Activated CD4-positive, alpha-beta T cell treated with anti-CD3 and anti-CD28 coated beads, Interleukin-2, amount 10 ng/mL, durations not matched to agents 7 days and 5 days (primary cell): ENCODE measurements around the gene SPATA25. TPM values are rescaled to one million over a fixed set of nuclear protein-coding genes. Genes with fewer than 3 reads are reported as not detected.
"Not testable (repeated sequence)": the region's sequence is repeated elsewhere in the genome, so short reads cannot be mapped to it uniquely, and the experiment has no call there.

Experiments used
- CTCF ChIA-PET: fragments of 350-600 bp; sonication (Branson Sonifier 250); formaldehyde crosslinking; loops from one replicate; lab custom pipeline; 2021; ENCODE audit warnings: antibody characterized with exemption; lab: Charles Lee
- POLR2A ChIA-PET: fragments of 350-600 bp; sonication (Branson Sonifier 250); formaldehyde crosslinking; loops from one replicate; lab custom pipeline; 2021; ENCODE audit warnings: antibody characterized with exemption; lab: Charles Lee
- DNase-seq: peaks from one replicate; pipeline ENCODE4 v3.0.0-alpha.2; 2020
- H3K27ac Mint-ChIP-seq: one replicate; pipeline ENCODE4 v1.8.0; 2021; ENCODE audit warnings: mild to moderate bottlenecking, moderate library complexity, mixed read lengths
- H3K27me3 Mint-ChIP-seq: one replicate; pipeline ENCODE4 v1.8.0; 2021; ENCODE audit warnings: mixed read lengths
- H3K36me3 Mint-ChIP-seq: one replicate; pipeline ENCODE4 v1.8.0; 2021; ENCODE audit warnings: low read depth, mixed read lengths
- H3K4me1 Mint-ChIP-seq: one replicate; pipeline ENCODE4 v1.8.0; 2021; ENCODE audit warnings: mixed read lengths
- H3K4me3 Mint-ChIP-seq: one replicate; pipeline ENCODE4 v1.8.0; 2021; ENCODE audit warnings: mild to moderate bottlenecking, moderate library complexity, mixed read lengths
- H3K9me3 Mint-ChIP-seq: one replicate; pipeline ENCODE4 v1.8.0; 2021; ENCODE audit warnings: mixed read lengths
- total RNA-seq, 2 experiments: library from RNA; stranded (reverse); gene quantifications; one replicate each; pipeline ENCODE4 v1.2.3, GENCODE V29; 2021

The SPATA25 gene, protein sequence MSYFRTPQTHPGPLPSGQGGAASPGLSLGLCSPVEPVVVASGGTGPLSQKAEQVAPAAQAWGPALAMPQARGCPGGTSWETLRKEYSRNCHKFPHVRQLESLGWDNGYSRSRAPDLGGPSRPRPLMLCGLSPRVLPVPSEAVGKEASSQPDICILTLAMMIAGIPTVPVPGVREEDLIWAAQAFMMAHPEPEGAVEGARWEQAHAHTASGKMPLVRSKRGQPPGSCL
- total RNA-seq: under 1 TPM; 0.56 to 0.84 TPM

DNA sequence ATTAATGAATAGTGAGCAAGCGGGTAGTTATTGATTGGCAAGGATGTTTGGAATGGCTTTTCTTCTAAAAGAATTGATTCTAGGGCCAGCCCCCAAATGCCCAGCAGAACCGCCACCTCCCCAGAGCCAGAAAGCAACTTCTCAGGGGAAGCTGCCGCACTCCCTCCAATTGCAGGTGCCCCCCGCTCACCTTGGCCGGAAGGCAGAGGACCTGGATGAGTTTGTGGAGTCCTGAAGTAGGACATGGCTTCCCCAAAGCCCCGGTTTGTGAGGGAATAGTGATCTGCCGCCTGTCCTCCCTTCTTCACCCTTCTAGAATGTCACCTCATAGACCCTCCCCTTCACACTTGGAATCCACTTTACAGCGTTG is at the start of gene SPATA25:
SPATA25 (minus strand) TSS at position 277 of the 370 bp plus-strand sequence; CDS start at position 245, 32 bp downstream.
- CTCF ChIA-PET: interaction anchor here (0.7 to 1.2 kb wide), 2 partner anchors 19 to 46 kb away, joined by 3 to 4 read pairs; no protein-coding TSS in a partner anchor
- no peak within 1 kb of the TSS for H3K4me3 Mint-ChIP-seq
- no peak within 1 kb of the TSS for H3K27ac Mint-ChIP-seq
- H3K9me3 Mint-ChIP-seq: no peaks in the 10 kb centered on the region
- H3K27me3 Mint-ChIP-seq: no peaks in the 10 kb centered on the region
- POLR2A ChIA-PET: no interaction called here
- peaks cover 49% of the 10 kb centered on the region for H3K4me1 Mint-ChIP-seq
- no peak for DNase-seq
- H3K36me3 Mint-ChIP-seq: peaks cover 24% of the 10 kb centered on the region

DNA sequence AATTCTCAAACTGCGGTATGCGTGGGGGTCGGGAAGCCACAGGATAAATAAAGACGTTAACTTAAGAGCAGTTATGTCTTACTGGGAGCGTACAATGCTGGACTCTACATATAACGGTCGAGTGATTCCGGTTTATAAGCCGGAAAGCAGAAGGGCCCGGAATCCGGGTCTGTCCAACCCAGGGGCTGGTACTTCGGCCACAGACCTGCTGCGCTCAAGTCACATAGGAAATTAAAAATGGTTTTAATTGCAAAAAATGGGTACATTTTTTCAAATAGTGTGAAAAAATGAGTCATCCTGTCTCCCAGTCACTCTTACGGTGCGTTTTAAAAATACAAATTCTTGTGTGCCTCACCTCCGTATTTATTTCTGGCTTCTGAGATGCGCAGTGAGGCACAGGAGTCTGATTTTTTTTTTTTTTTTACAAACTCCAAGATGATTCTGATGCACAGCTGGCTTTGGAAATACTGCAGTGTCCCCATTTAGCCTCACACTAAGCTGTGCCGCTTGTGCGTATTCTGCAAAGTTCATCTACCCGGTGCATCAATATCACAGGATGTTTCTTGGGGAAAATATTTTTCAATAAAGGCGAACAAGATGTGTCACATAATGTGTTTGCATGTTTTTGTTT is 48.1 kb upstream of the SPATA25 start:
- no peaks in the 10 kb centered on the region for H3K9me3 Mint-ChIP-seq
- no peaks in the 10 kb centered on the region for H3K27me3 Mint-ChIP-seq
- peaks cover 28% of the 10 kb centered on the region for H3K36me3 Mint-ChIP-seq
- peak overlapping the region; percentile 93 for H3K4me3 Mint-ChIP-seq
- peak overlapping the region; percentile 95 for H3K27ac Mint-ChIP-seq
- POLR2A ChIA-PET: interaction anchor here (1.0 kb wide), 1 partner anchor 14 kb away, joined by 4 read pairs; no protein-coding TSS in a partner anchor
- no peak for DNase-seq
- CTCF ChIA-PET: interaction anchor here (0.7 to 3.2 kb wide), 4 partner anchors 8 to 135 kb away, joined by 3 to 14 read pairs (median 6); partner anchors contain the start of gene ZSWIM1
- peaks cover 36% of the 10 kb centered on the region for H3K4me1 Mint-ChIP-seq

DNA sequence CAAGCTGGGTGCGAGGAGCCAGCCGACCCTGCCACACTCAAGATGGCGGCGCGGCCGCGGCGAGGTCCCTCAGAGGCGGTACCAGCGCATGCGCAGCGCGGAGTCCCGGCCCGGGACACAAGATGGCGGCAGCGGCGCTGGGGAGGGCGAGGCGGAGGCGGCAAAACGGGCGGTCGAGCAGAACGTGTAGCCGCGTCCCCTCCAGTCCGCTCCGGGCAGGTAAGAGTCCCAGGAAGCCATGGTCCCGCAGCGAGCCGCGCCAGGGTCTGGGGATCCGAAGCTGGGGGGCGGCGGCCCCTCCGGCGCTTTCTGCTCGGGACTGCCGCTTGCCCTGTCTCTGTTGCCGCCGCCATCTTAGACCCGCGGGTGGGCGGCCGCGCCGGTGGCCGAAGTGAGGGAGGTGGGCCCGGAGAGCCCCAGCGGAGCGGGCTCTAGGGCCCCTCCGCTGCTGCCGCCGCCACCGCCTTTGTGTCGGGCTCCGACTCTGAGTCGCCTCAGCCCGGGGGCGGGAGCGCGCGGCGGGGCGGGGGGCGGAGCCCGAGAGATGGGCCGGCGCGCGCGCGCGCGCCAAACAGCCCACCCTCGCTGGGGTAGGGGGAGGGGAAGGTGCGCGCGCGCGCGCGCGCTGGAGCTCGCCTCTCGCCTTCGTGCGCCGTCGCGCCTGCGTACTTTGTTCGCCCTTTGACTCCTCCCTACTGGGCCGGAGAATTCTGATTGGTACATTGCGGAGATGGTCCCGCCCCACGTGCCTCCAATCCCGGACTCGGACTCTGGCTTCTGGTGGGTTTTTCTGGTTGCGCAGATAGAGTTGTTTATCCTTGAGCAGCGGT is 47.4 kb upstream of the SPATA25 start, which contains the start of gene PCIF1:
PCIF1 (plus strand) TSS at position 98 of the 830 bp plus-strand sequence. CDS start 4,317 bp downstream, outside the sequence.
- CTCF ChIA-PET: interaction anchor here (0.7 to 3.2 kb wide), 9 partner anchors 9 to 397 kb away, joined by 3 to 14 read pairs (median 4); partner anchors contain the start of genes ZNF335 and ZSWIM1

DNA sequence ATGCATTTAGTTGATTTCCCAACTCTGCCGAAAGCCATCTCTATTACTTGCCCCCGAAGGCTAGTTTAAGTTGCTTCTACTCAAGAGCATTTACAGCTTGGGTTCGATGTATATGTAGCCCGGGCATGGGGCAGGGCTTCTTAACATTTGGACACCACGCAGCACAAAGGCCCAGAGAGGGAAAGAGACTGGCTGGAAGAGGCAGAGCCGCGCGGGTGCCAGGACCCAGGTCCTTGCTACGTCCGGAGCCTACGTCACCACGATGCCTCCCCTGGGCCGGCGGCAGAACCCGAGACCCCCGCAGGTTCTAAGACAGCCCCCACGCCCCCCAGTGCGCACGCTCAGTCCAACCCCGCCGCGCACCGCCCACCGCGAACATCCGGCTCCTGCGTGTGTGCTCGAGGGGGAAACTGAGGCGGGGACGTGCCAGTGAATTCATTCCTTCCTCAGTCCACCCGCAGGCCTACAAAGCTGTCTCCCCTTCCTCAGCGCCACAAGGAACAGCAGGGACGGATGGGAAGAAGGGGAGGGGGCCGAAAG is 46.7 kb upstream of the SPATA25 start:
- no peaks in the 10 kb centered on the region for H3K9me3 Mint-ChIP-seq
- peaks cover 16% of the 10 kb centered on the region for H3K36me3 Mint-ChIP-seq
- POLR2A ChIA-PET: interaction anchor here (0.6 to 0.8 kb wide), 2 partner anchors 13 to 43 kb away, joined by 3 to 5 read pairs; partner anchors contain the start of gene NEURL2
- CTCF ChIA-PET: interaction anchor here (0.7 to 3.2 kb wide), 15 partner anchors 9 to 397 kb away, joined by 3 to 14 read pairs (median 4); partner anchors contain the start of genes CTSA, NEURL2, ZNF335 and ZSWIM1
- H3K27ac Mint-ChIP-seq: peak overlapping the region; percentile 97
- peaks cover 36% of the 10 kb centered on the region for H3K4me1 Mint-ChIP-seq
- H3K27me3 Mint-ChIP-seq: no peaks in the 10 kb centered on the region
- no peak for DNase-seq
- H3K4me3 Mint-ChIP-seq: peak overlapping the region; percentile 93

More for the DNA sequence above, 47.4 kb upstream of the SPATA25 start, which contains the start of gene PCIF1:
- Mint-ChIP-seq H3K27me3 (no peaks in the 10 kb centered on the region), H3K4me1 (peaks cover 36% of the 10 kb centered on the region), H3K4me3 (peak within 1 kb of the TSS; percentile 93), H3K27ac (peak within 1 kb of the TSS; percentile 97), H3K36me3 (peaks cover 23% of the 10 kb centered on the region), H3K9me3 (no peaks in the 10 kb centered on the region)
- peak; percentile 98 for DNase-seq
- POLR2A ChIA-PET: interaction anchor here (0.8 to 1.0 kb wide), 2 partner anchors 12 to 15 kb away, joined by 4 to 5 read pairs; no protein-coding TSS in a partner anchor

DNA sequence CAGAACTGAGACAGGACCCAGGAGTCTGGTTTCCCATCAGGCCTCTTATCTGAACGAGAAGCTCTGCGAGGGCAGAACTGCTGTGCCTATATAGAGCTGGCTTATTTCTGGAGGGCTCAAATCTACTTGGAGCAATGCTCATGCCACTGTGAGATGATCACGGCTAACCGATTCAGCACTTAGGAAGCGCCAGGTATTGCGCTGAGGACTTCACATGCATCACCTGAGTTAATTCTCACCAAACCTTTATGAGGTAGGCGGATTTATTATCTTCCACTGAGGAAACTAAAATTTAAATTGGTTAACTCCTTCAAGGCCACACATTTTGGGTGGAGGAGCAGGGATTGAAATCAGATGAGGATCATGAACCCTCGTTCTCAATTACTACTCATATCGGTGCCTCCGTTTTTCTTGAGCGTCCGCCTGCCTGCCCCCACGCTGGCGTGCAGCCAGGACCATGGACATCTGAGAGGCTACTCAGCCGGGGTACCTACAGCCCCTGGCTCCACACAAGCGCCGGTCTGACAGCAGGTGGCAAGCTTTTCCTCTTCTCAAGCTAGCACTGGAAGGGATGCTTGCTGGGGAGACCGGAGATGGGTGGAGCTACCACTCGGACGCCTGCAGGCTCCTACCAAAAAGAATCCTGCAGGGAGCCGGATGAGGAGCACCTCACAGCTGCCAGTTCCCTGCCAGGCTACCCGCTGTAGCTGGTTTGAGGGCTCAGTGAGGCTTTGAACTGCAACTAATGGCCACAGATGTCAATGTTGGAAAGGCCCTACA is 46.0 kb upstream of the SPATA25 start:
- CTCF ChIA-PET: interaction anchor here (0.6 to 3.2 kb wide), 18 partner anchors 8 to 52 kb away, joined by 3 to 14 read pairs (median 4); partner anchors contain the start of genes CTSA, NEURL2, SPATA25 and ZNF335
- peaks cover 15% of the 10 kb centered on the region for H3K36me3 Mint-ChIP-seq
- DNase-seq: peak; percentile 72
- H3K4me3 Mint-ChIP-seq: peak overlapping the region; percentile 93
- POLR2A ChIA-PET: interaction anchor here (0.6 to 0.7 kb wide), 2 partner anchors 24 to 43 kb away, joined by 3 read pairs; partner anchors contain the start of gene NEURL2
- H3K27ac Mint-ChIP-seq: peak overlapping the region; percentile 97
- no peaks in the 10 kb centered on the region for H3K9me3 Mint-ChIP-seq
- H3K27me3 Mint-ChIP-seq: no peaks in the 10 kb centered on the region
- H3K4me1 Mint-ChIP-seq: peaks cover 35% of the 10 kb centered on the region

DNA sequence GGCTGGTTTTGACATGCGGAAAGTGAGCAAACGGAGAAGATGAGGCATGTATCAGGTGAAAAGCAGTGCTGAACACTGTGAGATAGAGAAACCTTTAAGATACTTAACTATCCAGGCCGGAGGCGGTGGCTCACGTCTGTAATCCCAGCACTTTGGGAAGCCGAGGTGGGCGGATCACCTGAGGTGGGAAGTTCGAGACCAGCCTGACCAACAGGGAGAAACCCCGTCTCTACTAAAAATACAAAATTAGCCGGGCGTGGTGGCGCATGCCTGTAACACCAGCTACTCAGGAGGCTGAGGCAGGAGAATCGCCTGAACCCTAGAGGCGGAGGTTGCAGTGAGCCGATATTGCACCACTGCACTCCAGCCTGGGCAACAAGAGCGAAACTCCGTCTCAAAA is 44.3 kb upstream of the SPATA25 start:
- POLR2A ChIA-PET, H3K4me3 Mint-ChIP-seq, CTCF ChIA-PET, H3K9me3 Mint-ChIP-seq, H3K27me3 Mint-ChIP-seq, H3K27ac Mint-ChIP-seq, H3K36me3 Mint-ChIP-seq, DNase-seq: not testable (repeated sequence)
- H3K4me1 Mint-ChIP-seq: peaks cover 17% of the 10 kb centered on the region

DNA sequence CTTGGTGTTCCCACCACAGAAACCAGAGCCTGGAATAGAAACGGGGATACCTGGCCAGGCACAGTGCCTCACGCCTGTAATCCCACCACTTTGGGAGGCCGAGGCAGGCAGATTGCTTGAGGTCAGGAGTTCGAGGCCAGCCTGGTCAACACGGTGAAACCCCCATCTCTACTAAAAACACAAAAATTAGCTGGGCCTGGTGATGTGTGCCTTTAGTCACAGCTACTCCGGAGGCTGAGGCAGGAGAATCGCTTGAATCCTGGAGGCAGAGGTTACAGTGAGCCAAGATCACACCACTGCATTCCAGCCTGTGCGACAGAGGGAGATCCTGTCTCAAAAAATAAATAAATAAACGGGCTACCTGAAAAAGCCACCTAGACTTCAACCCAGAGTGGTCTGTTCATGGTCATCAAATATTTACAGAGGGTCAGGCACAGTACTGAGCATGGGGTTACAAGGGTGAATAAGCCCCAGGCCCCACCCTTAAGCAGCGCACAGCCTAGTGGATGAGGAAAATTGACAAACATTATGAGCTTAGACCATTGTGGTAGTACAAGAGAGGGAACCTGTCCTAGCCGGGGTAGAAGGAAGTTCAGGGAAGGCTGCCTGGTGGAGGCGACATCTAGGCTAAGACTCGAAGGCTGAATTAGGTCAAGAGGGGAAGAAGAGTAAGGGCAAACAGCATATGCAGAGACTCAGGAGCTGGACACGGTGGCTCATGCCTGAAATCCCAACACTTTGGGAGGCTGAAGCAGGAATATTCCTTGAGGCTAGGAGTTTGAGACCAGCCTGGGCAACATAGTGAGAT is 39.9 kb upstream of the SPATA25 start:
- H3K27ac Mint-ChIP-seq: no peak overlapping the region
- POLR2A ChIA-PET: no interaction called here
- CTCF ChIA-PET: interaction anchor here (0.9 to 2.0 kb wide), 5 partner anchors 10 to 103 kb away, joined by 3 to 6 read pairs (median 4); no protein-coding TSS in a partner anchor
- DNase-seq: no peak
- H3K4me3 Mint-ChIP-seq: no peak overlapping the region
- H3K4me1 Mint-ChIP-seq: peaks cover 3% of the 10 kb centered on the region
- H3K36me3 Mint-ChIP-seq: no peaks in the 10 kb centered on the region
- H3K27me3 Mint-ChIP-seq: peaks cover 3% of the 10 kb centered on the region
- H3K9me3 Mint-ChIP-seq: no peaks in the 10 kb centered on the region

DNA sequence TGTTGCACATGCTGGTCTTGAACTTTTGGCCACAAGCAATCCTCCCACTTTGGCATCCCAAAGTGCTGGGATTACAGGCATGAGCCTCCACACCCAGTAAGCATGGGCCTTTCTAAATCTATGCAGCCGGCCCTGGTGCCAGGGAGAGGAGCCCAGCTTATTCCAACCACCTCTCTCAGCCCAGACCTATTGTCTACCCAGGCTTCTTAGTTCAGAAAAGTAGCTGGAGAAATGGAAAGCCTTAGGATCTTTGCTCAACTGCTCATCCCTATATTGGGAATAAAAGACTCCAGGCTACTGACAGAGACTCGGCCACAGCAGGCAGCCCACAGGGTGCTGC is 39.3 kb upstream of the SPATA25 start:
- H3K4me3 Mint-ChIP-seq: no peak overlapping the region
- ChIA-PET POLR2A (no interaction called here), CTCF (interaction anchor here (0.6 to 2.0 kb wide), 3 partner anchors 10 to 20 kb away, joined by 3 to 6 read pairs (median 4); no protein-coding TSS in a partner anchor)
- no peaks in the 10 kb centered on the region for H3K4me1 Mint-ChIP-seq
- no peaks in the 10 kb centered on the region for H3K9me3 Mint-ChIP-seq
- H3K36me3 Mint-ChIP-seq: no peaks in the 10 kb centered on the region
- DNase-seq: no peak
- peaks cover 5% of the 10 kb centered on the region for H3K27me3 Mint-ChIP-seq
- no peak overlapping the region for H3K27ac Mint-ChIP-seq

DNA sequence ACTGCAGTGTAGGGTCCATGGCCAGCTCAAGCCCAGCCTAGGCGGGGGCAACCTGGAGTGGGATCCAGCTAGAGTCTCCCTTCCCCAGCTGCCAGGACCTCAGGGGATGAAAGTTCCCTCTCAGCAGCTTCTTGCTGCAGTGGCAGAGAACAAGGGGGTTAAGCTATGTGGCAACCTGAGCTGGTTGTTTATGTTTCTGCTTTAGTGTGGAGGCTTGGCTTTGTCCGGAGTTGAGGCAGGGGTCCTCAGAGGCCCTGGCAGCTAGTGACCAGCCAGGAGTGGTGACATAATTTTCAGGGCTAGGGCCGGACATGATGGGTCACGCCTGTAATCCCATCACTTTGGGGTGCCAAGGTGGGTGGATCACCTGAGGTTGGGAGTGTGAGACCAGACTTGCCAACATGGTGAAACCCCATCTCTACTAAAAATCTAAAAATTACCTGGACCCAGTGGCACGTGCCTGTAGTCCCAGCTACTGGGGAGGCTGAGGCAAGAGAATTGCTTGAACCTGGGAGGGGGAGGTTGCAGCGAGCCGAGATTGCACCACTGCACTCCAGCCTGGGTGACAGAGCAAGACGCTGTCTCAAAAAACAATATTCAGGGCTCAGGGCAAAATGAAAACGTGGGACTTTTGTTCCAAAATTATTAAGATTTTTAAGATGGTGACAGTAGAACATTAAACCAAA is 38.5 kb upstream of the SPATA25 start:
- ChIA-PET POLR2A (no interaction called here), CTCF (interaction anchor here (0.6 to 2.0 kb wide), 4 partner anchors 7 to 20 kb away, joined by 3 to 6 read pairs (median 4); no protein-coding TSS in a partner anchor)

More for the DNA sequence above, 38.5 kb upstream of the SPATA25 start:
- no peak overlapping the region for H3K27ac Mint-ChIP-seq
- no peak for DNase-seq
- H3K36me3 Mint-ChIP-seq: no peaks in the 10 kb centered on the region
- H3K27me3 Mint-ChIP-seq: peaks cover 10% of the 10 kb centered on the region
- H3K9me3 Mint-ChIP-seq: no peaks in the 10 kb centered on the region
- H3K4me3 Mint-ChIP-seq: no peak overlapping the region
- H3K4me1 Mint-ChIP-seq: no peaks in the 10 kb centered on the region
